Retina (tissue), 1 donor: ENCODE measurements around the gene MEGF11.

ENCODE experiments used
- DNase-seq: peaks from one replicate; pipeline ENCODE4 v3.0.0-alpha.2; 2016

The MEGF11 gene

GRCh38 chr15:66165856-66166255 is 87.7 kb downstream of the MEGF11 start:
- DNase-seq: no peak

GRCh38 chr15:66164788-66165187 is 88.8 kb downstream of the MEGF11 start:
- DNase-seq: no peak

- no peak for DNase-seq
Measured at GRCh38 chr15:66163553-66163952, 90.0 kb downstream of the MEGF11 start.

GRCh38 chr15:66162286-66162685 is 91.3 kb downstream of the MEGF11 start:
- DNase-seq: no peak

GRCh38 chr15:66161575-66162118 is 91.9 kb downstream of the MEGF11 start:
- DNase-seq: no peak

- no peak for DNase-seq
Measured at GRCh38 chr15:66161108-66161507, 92.4 kb downstream of the MEGF11 start.

- DNase-seq: no peak
Measured at GRCh38 chr15:66157507-66157906, 96.0 kb downstream of the MEGF11 start.

- DNase-seq: no peak
Measured at GRCh38 chr15:66156310-66156975, 97.1 kb downstream of the MEGF11 start.

GRCh38 chr15:66155065-66155464 is 98.5 kb downstream of the MEGF11 start:
- DNase-seq: no peak

GRCh38 chr15:66154581-66154980 is 99.0 kb downstream of the MEGF11 start:
- DNase-seq: no peak

GRCh38 chr15:66153549-66154415 is 99.8 kb downstream of the MEGF11 start:
- peak; percentile 49 for DNase-seq

GRCh38 chr15:66152650-66153049 is 100.9 kb downstream of the MEGF11 start:
- DNase-seq: no peak

- DNase-seq: no peak
Measured at GRCh38 chr15:66151809-66152208, 101.7 kb downstream of the MEGF11 start.

- peak; percentile 51 for DNase-seq
Measured at GRCh38 chr15:66149871-66150270, 103.7 kb downstream of the MEGF11 start.

GRCh38 chr15:66148187-66148586 is 105.4 kb downstream of the MEGF11 start:
- DNase-seq: no peak

- no peak for DNase-seq
Measured at GRCh38 chr15:66147440-66147839, 106.1 kb downstream of the MEGF11 start.

- DNase-seq: no peak
Measured at GRCh38 chr15:66145726-66146182, 107.8 kb downstream of the MEGF11 start.

- DNase-seq: no peak
Measured at GRCh38 chr15:66144978-66145725, 108.4 kb downstream of the MEGF11 start.

GRCh38 chr15:66142285-66142684 is 111.3 kb downstream of the MEGF11 start:
- DNase-seq: peak; percentile 61

- DNase-seq: no peak
Measured at GRCh38 chr15:66139591-66140207, 113.9 kb downstream of the MEGF11 start.

GRCh38 chr15:66138892-66139590 is 114.5 kb downstream of the MEGF11 start:
- no peak for DNase-seq
